ENCODE measurements around the gene STAT4. TPM values are rescaled to one million over a fixed set of nuclear protein-coding genes. Genes with fewer than 3 reads are reported as not detected.

The STAT4 gene
- total RNA-seq, 1 donor from 2014 or later: 2.1 TPM

GRCh38 chr2:191083540-191083939, 67.3 kb downstream of the STAT4 start:
- peaks cover 6% of the 10 kb centered on the region for H3K9me3 Mint-ChIP-seq
- no peak for TF ChIP-seq CTCF (conservative IDR thresholded peaks at IDR 0.05)
- no peak for DNase-seq (ENCODE audit: extremely low spot score, unreplicated experiment)
- H3K27me3 Mint-ChIP-seq: no peaks in the 10 kb centered on the region
- no peak overlapping the region for H3K27ac Mint-ChIP-seq
- H3K36me3 Mint-ChIP-seq: no peaks in the 10 kb centered on the region
- no peaks in the 10 kb centered on the region for H3K4me1 Mint-ChIP-seq (ENCODE audit: unreplicated experiment)
- no peak overlapping the region for H3K4me3 Mint-ChIP-seq

GRCh38 chr2:191082321-191082720, 68.5 kb downstream of the STAT4 start:
- no peak for DNase-seq (ENCODE audit: extremely low spot score, unreplicated experiment)
- no peak overlapping the region for H3K27ac Mint-ChIP-seq
- no peaks in the 10 kb centered on the region for H3K27me3 Mint-ChIP-seq
- peaks cover 6% of the 10 kb centered on the region for H3K9me3 Mint-ChIP-seq
- no peaks in the 10 kb centered on the region for H3K4me1 Mint-ChIP-seq (ENCODE audit: unreplicated experiment)
- H3K36me3 Mint-ChIP-seq: no peaks in the 10 kb centered on the region
- H3K4me3 Mint-ChIP-seq: no peak overlapping the region
- no peak for TF ChIP-seq CTCF (conservative IDR thresholded peaks at IDR 0.05)

- no peak for TF ChIP-seq CTCF (conservative IDR thresholded peaks at IDR 0.05)
- no peaks in the 10 kb centered on the region for H3K27me3 Mint-ChIP-seq
- DNase-seq (ENCODE audit: extremely low spot score, unreplicated experiment): no peak
- no peak overlapping the region for H3K4me3 Mint-ChIP-seq
- H3K36me3 Mint-ChIP-seq: no peaks in the 10 kb centered on the region
- no peaks in the 10 kb centered on the region for H3K4me1 Mint-ChIP-seq (ENCODE audit: unreplicated experiment)
- no peak overlapping the region for H3K27ac Mint-ChIP-seq
- H3K9me3 Mint-ChIP-seq: peaks cover 4% of the 10 kb centered on the region
Observed at GRCh38 chr2:191081411-191082155, 69.2 kb downstream of the STAT4 start.

GRCh38 chr2:191078165-191078867, 72.5 kb downstream of the STAT4 start:
- Mint-ChIP-seq H3K4me3 (no peak overlapping the region), H3K27ac (no peak overlapping the region), H3K9me3 (no peaks in the 10 kb centered on the region), H3K27me3 (no peaks in the 10 kb centered on the region), H3K36me3 (no peaks in the 10 kb centered on the region), H3K4me1 (ENCODE audit: unreplicated experiment) (no peaks in the 10 kb centered on the region)
- DNase-seq (ENCODE audit: extremely low spot score, unreplicated experiment): no peak
- TF ChIP-seq CTCF (conservative IDR thresholded peaks at IDR 0.05): no peak

- no peaks in the 10 kb centered on the region for H3K27me3 Mint-ChIP-seq
- no peaks in the 10 kb centered on the region for H3K9me3 Mint-ChIP-seq
- H3K4me1 Mint-ChIP-seq (ENCODE audit: unreplicated experiment): peaks cover 8% of the 10 kb centered on the region
- TF ChIP-seq CTCF (conservative IDR thresholded peaks at IDR 0.05): no peak
- H3K27ac Mint-ChIP-seq: no peak overlapping the region
- DNase-seq (ENCODE audit: extremely low spot score, unreplicated experiment): no peak
- H3K36me3 Mint-ChIP-seq: no peaks in the 10 kb centered on the region
- no peak overlapping the region for H3K4me3 Mint-ChIP-seq
Observed at GRCh38 chr2:191070276-191070675, 80.5 kb downstream of the STAT4 start.

Measured in type B pancreatic cell (in vitro differentiated cells).